ENCODE data around the gene RFTN1. TPM values are rescaled to one million over a fixed set of nuclear protein-coding genes. Genes with fewer than 3 reads are reported as not detected.

The RFTN1 gene
- total and polyA plus RNA-seq, 7 donors, result 9.1 to 33.1 (median 15.9) TPM

- Histone ChIP-seq H3K27me3 (ENCODE audit: insufficient read depth in 3 of 3, low read length in 2 of 3) (no peaks in the 10 kb centered on the region), H3K4me1 (peaks cover 20% of the 10 kb centered on the region), H3K36me3 (ENCODE audit: insufficient read depth in 1 of 2, low read depth in 1 of 2) (no peaks in the 10 kb centered on the region), H3K27ac (no peak overlapping the region), H3K4me3 (no peak overlapping the region), H3K9me3 (no peaks in the 10 kb centered on the region)
- ATAC-seq (no peak), DNase-seq (no peak)
- WGBS, 3 donors, result 65 to 79% (median 68%) methylated on average over 4 of the region's 4 CpGs
- intact Hi-C loops (cut with DNase I), result loop anchor here in 1 of 2 donors (5.0 kb wide), 1 partner anchor 60 kb away; no protein-coding TSS in a partner anchor
- TF ChIP-seq CTCF (IDR thresholded peaks at IDR 0.05), result no peak
These were observed 66.4 kb downstream of the RFTN1 start for GRCh38 chr3:16447135-16447534.

- no peaks in the 10 kb centered on the region for H3K36me3 ChIP-seq (ENCODE audit: insufficient read depth in 1 of 2, low read depth in 1 of 2)
- peaks cover 34% of the 10 kb centered on the region for H3K4me1 ChIP-seq
- no peaks in the 10 kb centered on the region for H3K9me3 ChIP-seq
- H3K4me3 ChIP-seq, result no peak overlapping the region
- TF ChIP-seq CTCF (IDR thresholded peaks at IDR 0.05), result no peak
- no peak for DNase-seq
- no peak overlapping the region for H3K27ac ChIP-seq
- WGBS, 3 donors, result 89 to 91% (median 91%) methylated on average over 6 of the region's 6 CpGs
- no peaks in the 10 kb centered on the region for H3K27me3 ChIP-seq (ENCODE audit: insufficient read depth in 3 of 3, low read length in 2 of 3)
- no peak for ATAC-seq
- intact Hi-C loops (cut with DNase I), result no loop called here
These were observed 69.2 kb downstream of the RFTN1 start for GRCh38 chr3:16444344-16444743.

GRCh38 chr3:16442730-16443129 is 70.8 kb downstream of the RFTN1 start:
- intact Hi-C loops (cut with DNase I), result no loop called here
- peaks cover 21% of the 10 kb centered on the region for H3K4me1 ChIP-seq
- no peak for ATAC-seq

GRCh38 chr3:16441371-16441875 is 72.1 kb downstream of the RFTN1 start:
- 26 to 43% (median 32%) methylated on average over 5 of the region's 5 CpGs for WGBS, 3 donors
- DNase-seq (no peak), ATAC-seq (no peak)
- intact Hi-C loops (cut with DNase I), result no loop called here
- H3K4me3 ChIP-seq, result no peak overlapping the region
- H3K27me3 ChIP-seq (ENCODE audit: insufficient read depth in 3 of 3, low read length in 2 of 3), result no peaks in the 10 kb centered on the region
- no peaks in the 10 kb centered on the region for H3K9me3 ChIP-seq
- TF ChIP-seq CTCF (IDR thresholded peaks at IDR 0.05), result no peak
- H3K36me3 ChIP-seq (ENCODE audit: insufficient read depth in 1 of 2, low read depth in 1 of 2), result no peaks in the 10 kb centered on the region
- H3K4me1 ChIP-seq, result peaks cover 15% of the 10 kb centered on the region
- H3K27ac ChIP-seq, result peak overlapping the region; percentile 21

More at GRCh38 chr3:16442730-16443129, 70.8 kb downstream of the RFTN1 start:
- Histone ChIP-seq H3K9me3 (no peaks in the 10 kb centered on the region), H3K27me3 (ENCODE audit: insufficient read depth in 3 of 3, low read length in 2 of 3) (no peaks in the 10 kb centered on the region), H3K36me3 (ENCODE audit: insufficient read depth in 1 of 2, low read depth in 1 of 2) (no peaks in the 10 kb centered on the region), H3K4me3 (no peak overlapping the region), H3K27ac (no peak overlapping the region)
- 98 to 100% (median 99%) methylated on average over 1 of the region's 1 CpG for WGBS, 3 donors
- no peak for DNase-seq
- no peak for TF ChIP-seq CTCF (IDR thresholded peaks at IDR 0.05)

Data from psoas muscle (tissue), 8 donors.